Esophagus muscularis mucosa (tissue), 4 donors: Measurements from ENCODE around the gene KLHL21. TPM values are rescaled to one million over a fixed set of nuclear protein-coding genes. Genes with fewer than 3 reads are reported as not detected.

Experiments
- DNase-seq: peaks from one replicate; pipeline ENCODE4 v3.0.0-alpha.2; 2017; ENCODE audit errors: extremely low spot score
- H3K27ac ChIP-seq, 4 donors: fragments of 200-600 bp; sonication (generic); replicated peaks in 1 of 4; 1 replicate in 3 of 4; 2 replicates in 1 of 4; pipeline ENCODE4 v1.5.1; 2016 to 2019; ENCODE audit warnings: mild to moderate bottlenecking in 1 of 4
- H3K27me3 ChIP-seq, 4 donors: fragments of 200-600 bp; sonication (generic); one replicate each; pipeline versions ENCODE4 v1.5.1 to v1.6.0; 2016 to 2019
- H3K36me3 ChIP-seq, 4 donors: fragments of 200-600 bp; sonication (generic); one replicate each; pipeline ENCODE4 v1.5.1; 2016 to 2019
- H3K4me1 ChIP-seq, 4 donors: fragments of 200-600 bp; sonication (generic); one replicate each; pipeline ENCODE4 v1.5.1; 2016 to 2019
- H3K4me3 ChIP-seq, 4 donors: fragments of 200-600 bp; sonication (generic); 1 replicate in 2 of 4; 2 replicates in 2 of 4; pipeline ENCODE4 v1.5.1; 2016 to 2019; ENCODE audit warnings: mild to moderate bottlenecking in 4 of 4, moderate library complexity in 1 of 4
- H3K9me3 ChIP-seq, 4 donors: fragments of 200-600 bp; sonication (generic); 1 replicate in 3 of 4; 2 replicates in 1 of 4; pipeline ENCODE4 v1.5.1; 2016 to 2019
- CTCF ChIP-seq, 3 experiments: fragments of 200-600 bp in 2 of 3; fragments of 450-650 bp in 1 of 3; sonication (generic) in 2 of 3; IDR thresholded peaks; one replicate each; pipeline ENCODE4 v1.5.1; 2017 to 2019; ENCODE audit warnings: antibody characterized with exemption in 3 of 3, mild to moderate bottlenecking in 2 of 3, moderate library complexity in 1 of 3
- EP300 ChIP-seq: sonication (generic); formaldehyde crosslinking; IDR thresholded peaks from one replicate; pipeline ENCODE4 v1.6.1; 2017; ENCODE audit warnings: antibody characterized with exemption
- POLR2A ChIP-seq: fragments of 450-650 bp; IDR thresholded peaks from one replicate; pipeline ENCODE4 v1.6.1; 2017; ENCODE audit warnings: antibody characterized with exemption, moderate library complexity, mild to moderate bottlenecking, low read depth
- POLR2AphosphoS5 ChIP-seq, 2 donors: sonication (generic); formaldehyde crosslinking; IDR thresholded peaks; one replicate each; pipeline ENCODE4 v1.6.1; 2017; ENCODE audit warnings: antibody characterized with exemption in 2 of 2
- WGBS: methylation state at CpG from one replicate; pipeline ENCODE4 v1.1.5; 2018; 5-methylcytosine and 5-hydroxymethylcytosine counted together
- intact Hi-C: fragments of 100-400 bp; cut with DNase I; formaldehyde crosslinking; loops from one replicate; pipeline ENCODE4 v1.15.1; 2023
- total RNA-seq, 4 donors: library from RNA; depleted of rRNA; stranded (reverse); fragments of >200 nt; gene quantifications; one replicate each; pipeline versions ENCODE4 v1.1.0 to v1.2.1, GENCODE V29; 2016

The KLHL21 gene
- total RNA-seq, 4 donors from 2014 or later, result 98.4 to 184 (median 130) TPM

GRCh38 chr1:6614019-6614928, 11.6 kb upstream of the KLHL21 start:
- Histone ChIP-seq H3K36me3 (peaks cover 0 to 24% (median 11%) of the 10 kb centered on the region in 4 donors), H3K4me3 (peak overlapping the region; percentile 91 to 100 (median 98)), H3K4me1 (peaks cover 28 to 66% (median 64%) of the 10 kb centered on the region in 4 donors), H3K27ac (peak overlapping the region; percentile 94 to 100 (median 99)), H3K27me3 (no peaks in the 10 kb centered on the region), H3K9me3 (no peaks in the 10 kb centered on the region)
- DNase-seq, result no peak
- intact Hi-C loops, result no loop called here
- TF ChIP-seq POLR2AphosphoS5 (IDR thresholded peaks at IDR 0.05) (no peak), CTCF (IDR thresholded peaks at IDR 0.05) (no peak), POLR2A (no peak), EP300 (no peak)
- 4% methylated on average over 23 of the region's 117 CpGs for WGBS

GRCh38 chr1:6613361-6614018, 10.8 kb upstream of the KLHL21 start, which contains the start of gene PHF13:
TSS of gene PHF13 (plus strand) at chr1:6613731. CDS start at chr1:6614067, 336 bp downstream.
- TF ChIP-seq CTCF (IDR thresholded peaks at IDR 0.05) (peak in 1 of 3 experiments; percentile 0), POLR2A (peak; percentile 51), POLR2AphosphoS5 (IDR thresholded peaks at IDR 0.05) (peak; percentile 84 to 91), EP300 (no peak)
- 0% methylated on average over 9 of the region's 84 CpGs for WGBS
- Histone ChIP-seq H3K36me3 (peaks cover 0 to 16% (median 7%) of the 10 kb centered on the region in 4 donors), H3K9me3 (no peaks in the 10 kb centered on the region), H3K27me3 (no peaks in the 10 kb centered on the region), H3K4me1 (peaks cover 31 to 72% (median 68%) of the 10 kb centered on the region in 4 donors), H3K27ac (peak within 1 kb of the TSS; percentile 94 to 100 (median 99)), H3K4me3 (peak within 1 kb of the TSS; percentile 91 to 100 (median 98))
- peak; percentile 100 for DNase-seq
- intact Hi-C loops, result no loop called here

GRCh38 chr1:6612641-6613360, 10.1 kb upstream of the KLHL21 start:
- Histone ChIP-seq H3K36me3 (peaks cover 0 to 9% (median 4%) of the 10 kb centered on the region in 4 donors), H3K4me3 (peak overlapping the region; percentile 91 to 100 (median 98)), H3K27me3 (no peaks in the 10 kb centered on the region), H3K9me3 (no peaks in the 10 kb centered on the region), H3K4me1 (peaks cover 31 to 70% (median 67%) of the 10 kb centered on the region in 4 donors), H3K27ac (peak overlapping the region; percentile 91 to 100 (median 96))
- TF ChIP-seq CTCF (IDR thresholded peaks at IDR 0.05) (peak in 1 of 3 experiments; percentile 19), EP300 (no peak), POLR2AphosphoS5 (IDR thresholded peaks at IDR 0.05) (peak in 1 of 2 donors; percentile 75), POLR2A (peak; percentile 72)
- no peak for DNase-seq
- intact Hi-C loops, result no loop called here
- WGBS, result under 1% methylated on average over 44 of the region's 67 CpGs

- Histone ChIP-seq H3K4me3 (peak overlapping the region; percentile 70 to 83 (median 76)), H3K36me3 (peaks cover 0 to 7% (median 4%) of the 10 kb centered on the region in 4 donors), H3K27me3 (no peaks in the 10 kb centered on the region), H3K27ac (peak overlapping the region; percentile 96 to 99 (median 98)), H3K4me1 (peaks cover 38 to 72% (median 63%) of the 10 kb centered on the region in 4 donors), H3K9me3 (no peaks in the 10 kb centered on the region)
- 16% methylated on average over 19 of the region's 19 CpGs for WGBS
- TF ChIP-seq CTCF (IDR thresholded peaks at IDR 0.05) (peak in 1 of 3 experiments; percentile 15), POLR2A (no peak), EP300 (peak; percentile 50), POLR2AphosphoS5 (IDR thresholded peaks at IDR 0.05) (peak; percentile 81 to 87)
- intact Hi-C loops, result no loop called here
- DNase-seq, result no peak
These were observed 1.4 kb upstream of the KLHL21 start for GRCh38 chr1:6603915-6604558.
